Germinal center (tissue), 1 donor: ENCODE results near the gene MCF2L.
"Not testable (repeated sequence)": the region's sequence is repeated elsewhere in the genome, so short reads cannot be mapped to it uniquely, and the experiment has no call there.

Experiments used
- DNase-seq: peaks from one replicate; pipeline ENCODE4 v3.0.0; 2012; ENCODE audit warnings: mixed read lengths, low spot score

The MCF2L gene

GRCh38 chr13:113066142-113066455 lies 97.1 kb downstream of the MCF2L start:
- DNase-seq, result no peak

- DNase-seq, result no peak
Measured at GRCh38 chr13:113066746-113067145, 97.7 kb downstream of the MCF2L start.

- no peak for DNase-seq
Measured at GRCh38 chr13:113069861-113070805, 101.1 kb downstream of the MCF2L start.

- DNase-seq, result no peak
Measured at GRCh38 chr13:113070855-113071254, 101.8 kb downstream of the MCF2L start.

- DNase-seq, result no peak
Measured at GRCh38 chr13:113072376-113072775, 103.4 kb downstream of the MCF2L start.

GRCh38 chr13:113073942-113074341 lies 104.9 kb downstream of the MCF2L start:
- no peak for DNase-seq

- no peak for DNase-seq
Measured at GRCh38 chr13:113074401-113074800, 105.4 kb downstream of the MCF2L start.

- DNase-seq, result no peak
Measured at GRCh38 chr13:113074876-113075275, 105.9 kb downstream of the MCF2L start.

GRCh38 chr13:113075711-113076110 lies 106.7 kb downstream of the MCF2L start:
- DNase-seq, result no peak

GRCh38 chr13:113076681-113077401 lies 107.8 kb downstream of the MCF2L start:
- no peak for DNase-seq

GRCh38 chr13:113077566-113077952 lies 108.5 kb downstream of the MCF2L start:
- no peak for DNase-seq

- no peak for DNase-seq
Measured at GRCh38 chr13:113077953-113078901, 109.2 kb downstream of the MCF2L start.

- DNase-seq, result no peak
Measured at GRCh38 chr13:113078902-113079780, 110.1 kb downstream of the MCF2L start.

GRCh38 chr13:113079781-113080080 lies 110.7 kb downstream of the MCF2L start:
- DNase-seq, result not testable (repeated sequence)

- DNase-seq, result no peak
Measured at GRCh38 chr13:113080361-113080831, 111.4 kb downstream of the MCF2L start.

GRCh38 chr13:113080901-113081521 lies 112.0 kb downstream of the MCF2L start:
- no peak for DNase-seq

- DNase-seq, result no peak
Measured at GRCh38 chr13:113082198-113083021, 113.4 kb downstream of the MCF2L start.

GRCh38 chr13:113083022-113083373 lies 114.0 kb downstream of the MCF2L start:
- no peak for DNase-seq

GRCh38 chr13:113083402-113084061 lies 114.5 kb downstream of the MCF2L start:
- no peak for DNase-seq
